Kidney glomerular epithelial cell (primary cell): ENCODE data around the gene LRPAP1.

Experiments used
- DNase-seq: peaks from one replicate; lab custom pipeline; 2025; lab: John Stamatoyannopoulos, UW

LRPAP1 gene

GRCh38 chr4:3472411-3473141, 59.6 kb downstream of the LRPAP1 start:
- no peak for DNase-seq

GRCh38 chr4:3471886-3472285, 60.3 kb downstream of the LRPAP1 start:
- DNase-seq: no peak

- no peak for DNase-seq
These were observed 61.0 kb downstream of the LRPAP1 start for GRCh38 chr4:3471098-3471760.

- no peak for DNase-seq
These were observed 61.8 kb downstream of the LRPAP1 start for GRCh38 chr4:3470244-3471097.

GRCh38 chr4:3469386-3470243, 62.6 kb downstream of the LRPAP1 start:
- no peak for DNase-seq

GRCh38 chr4:3468804-3469203, 63.4 kb downstream of the LRPAP1 start:
- DNase-seq: no peak

- DNase-seq: no peak
These were observed 64.1 kb downstream of the LRPAP1 start for GRCh38 chr4:3468154-3468553.

- no peak for DNase-seq
These were observed 64.6 kb downstream of the LRPAP1 start for GRCh38 chr4:3467601-3468031.

GRCh38 chr4:3466691-3467600, 65.3 kb downstream of the LRPAP1 start:
- no peak for DNase-seq

- DNase-seq: no peak
These were observed 66.2 kb downstream of the LRPAP1 start for GRCh38 chr4:3465698-3466671.

- no peak for DNase-seq
These were observed 67.1 kb downstream of the LRPAP1 start for GRCh38 chr4:3464911-3465697.

GRCh38 chr4:3464349-3464905, 67.8 kb downstream of the LRPAP1 start:
- DNase-seq: no peak

- no peak for DNase-seq
These were observed 68.5 kb downstream of the LRPAP1 start for GRCh38 chr4:3463556-3464348.

- no peak for DNase-seq
These were observed 69.3 kb downstream of the LRPAP1 start, which contains the start of gene DOK7 for GRCh38 chr4:3462790-3463415. Gene DOK7 (plus strand): TSS chr4:3463306. CDS start chr4:3463376, 70 bp downstream.

- DNase-seq: no peak
These were observed 69.9 kb downstream of the LRPAP1 start for GRCh38 chr4:3462321-3462789.

- peak; percentile 83 for DNase-seq
These were observed 70.5 kb downstream of the LRPAP1 start for GRCh38 chr4:3461515-3462291.
